Heart right ventricle (tissue), 16 donors: Measurements from ENCODE around the gene USP2. TPM values are rescaled to one million over a fixed set of nuclear protein-coding genes. Genes with fewer than 3 reads are reported as not detected.

Source experiments
- ATAC-seq, 8 donors: fragments of 200-7000 bp; cut with Tn5 transposase; one replicate each; pipeline ENCODE4 v1.9.1; 2020; ENCODE audit warnings: mild to moderate bottlenecking in 8 of 8, moderate library complexity in 8 of 8, moderate number of reproducible peaks in 1 of 8
- DNase-seq, 2 donors: peaks; one replicate each; pipeline ENCODE4 v3.0.0-alpha.2; 2020
- H3K27ac ChIP-seq, 10 donors: fragments of 200-600 bp; sonication (generic) in 2 of 10; one replicate each; pipeline versions ENCODE4 v1.5.0 to v1.8.0; 2020 to 2022; ENCODE audit warnings: mild to moderate bottlenecking in 3 of 10
- H3K27me3 ChIP-seq, 7 donors: fragments of 200-600 bp; one replicate each; pipeline ENCODE4 v1.8.0; 2021 to 2022; ENCODE audit warnings: mild to moderate bottlenecking in 2 of 7
- H3K36me3 ChIP-seq, 9 donors: fragments of 200-600 bp; sonication (generic) in 1 of 9; one replicate each; pipeline versions ENCODE4 v1.5.0 to v1.8.0; 2020 to 2022; ENCODE audit warnings: mild to moderate bottlenecking in 2 of 9
- H3K4me1 ChIP-seq, 9 donors: fragments of 200-600 bp; sonication (generic) in 1 of 9; one replicate each; pipeline versions ENCODE4 v1.5.0 to v1.8.0; 2020 to 2022; ENCODE audit warnings: mild to moderate bottlenecking in 4 of 9
- H3K4me3 ChIP-seq, 10 donors: fragments of 200-600 bp; sonication (generic) in 2 of 10; one replicate each; pipeline versions ENCODE4 v1.5.0 to v1.8.0; 2020 to 2022; ENCODE audit warnings: mild to moderate bottlenecking in 7 of 10, moderate library complexity in 2 of 10
- H3K9me3 ChIP-seq, 11 donors: fragments of 200-600 bp in 10 of 11; sonication (generic) in 2 of 11; one replicate each; pipeline versions ENCODE4 v1.5.0 to v1.8.0; 2013 to 2022; ENCODE audit warnings: mild to moderate bottlenecking in 2 of 11, control low read depth in 1 of 11, moderate library complexity in 1 of 11
- WGBS, 2 donors: extraction: QIAGEN DNeasy Blood & Tissue Kit; methylation state at CpG; one replicate each; pipeline ENCODE4 v1.1.7; 2013; ENCODE audit warnings: inconsistent platforms in 1 of 2; 5-methylcytosine and 5-hydroxymethylcytosine counted together
- intact Hi-C, 10 donors: fragments of 100-400 bp; cut with DNase I; formaldehyde crosslinking; loops; one replicate each; pipeline versions ENCODE4 v1.11.1 to v1.14.2; 2022
- long read RNA-seq, 3 donors: library from polyadenylated mRNA; unstranded; transcript quantifications; one replicate each; pipeline ENCODE4 v2.0.0, GENCODE V29; 2020 to 2021
- polyA plus RNA-seq, 2 donors: library from polyadenylated mRNA; stranded (reverse); fragments of 200-250 nt; gene quantifications; one replicate each; pipeline ENCODE4 v1.2.3, GENCODE V29; 2013
- total RNA-seq, 10 donors: library from RNA; stranded (reverse); fragmentation: NEBNext Ultra II Directional in 3 of 10; extraction: Animal tissue kit (Norgen Biotek cat#: 25700) in 3 of 10; gene quantifications; one replicate each; pipeline versions ENCODE4 v1.2.1 to v1.2.4, GENCODE V29; 2021 to 2023
- TF ChIP-seq, protein P1 (sequence below), 9 donors: fragments of 200-600 bp; sonication (generic) in 2 of 9; IDR thresholded peaks; one replicate each; pipeline versions ENCODE4 v1.5.0 to v1.8.0; 2021 to 2022; ENCODE audit warnings: antibody characterized with exemption in 9 of 9, mild to moderate bottlenecking in 5 of 9, moderate library complexity in 1 of 9
- donor health status: Arrhythmogenic right ventricular cardiomyopathy.
- donor health status: ischemic (EF 13 %, LVEDD 7.1; RV severe dilation, severe dysfunction).
- donor health status: healthy with polysubstance abuse.
- donor health status: DM: no; HTN: yes; CAD: no.
- donor health status: DM: no; HTN: no; CAD: no.
- donor health status: ischemic (EF 25% LVEDD 6.9; RV normal size, moderate dysfunction).
- donor health status: ischemic (EF 25% LVEDD 5.7; RV mildly dilated, moderate dysfunction).
- donor health status: healthy.
- donor health status: DM: yes; HTN: yes; CAD: no.
- donor health status: Ischemic cardiomyopathy.
- donor health status: ischemic (EF 35%, LVEDD 5.7; RV mildly dilated, moderate dysfunction).
- donor health status: nonischemic (EF 11% LVEDD 7.7; RV severe dilation, severe dysfunction).
- donor health status: DM: yes; HTN: yes; CAD: no.
- donor health status: PGD.
- donor health status: ischemic (EF 29% LVEDD 5.4; RV normal size, mild dysfunction).
- donor health status: nonischemic (EF 23%, LVEDD 6.1; RV moderate dilation, normal function).

The USP2 gene, protein sequence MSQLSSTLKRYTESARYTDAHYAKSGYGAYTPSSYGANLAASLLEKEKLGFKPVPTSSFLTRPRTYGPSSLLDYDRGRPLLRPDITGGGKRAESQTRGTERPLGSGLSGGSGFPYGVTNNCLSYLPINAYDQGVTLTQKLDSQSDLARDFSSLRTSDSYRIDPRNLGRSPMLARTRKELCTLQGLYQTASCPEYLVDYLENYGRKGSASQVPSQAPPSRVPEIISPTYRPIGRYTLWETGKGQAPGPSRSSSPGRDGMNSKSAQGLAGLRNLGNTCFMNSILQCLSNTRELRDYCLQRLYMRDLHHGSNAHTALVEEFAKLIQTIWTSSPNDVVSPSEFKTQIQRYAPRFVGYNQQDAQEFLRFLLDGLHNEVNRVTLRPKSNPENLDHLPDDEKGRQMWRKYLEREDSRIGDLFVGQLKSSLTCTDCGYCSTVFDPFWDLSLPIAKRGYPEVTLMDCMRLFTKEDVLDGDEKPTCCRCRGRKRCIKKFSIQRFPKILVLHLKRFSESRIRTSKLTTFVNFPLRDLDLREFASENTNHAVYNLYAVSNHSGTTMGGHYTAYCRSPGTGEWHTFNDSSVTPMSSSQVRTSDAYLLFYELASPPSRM
- 100 to 1,000 TPM in 9 of 10 donors, 10 to 100 TPM in 1; 87.0 to 183 (median 136) TPM for total RNA-seq
- polyA plus RNA-seq = 10 to 100 TPM; 42.0 to 64.9 TPM
- long read RNA-seq, donor 1, transcript USP2-204 (12 exons, 1,704 nt) = major isoform, 9 of 45 reads
- long read RNA-seq, donor 1, partial matches to known transcripts = 1 of 45 reads
- long read RNA-seq, donor 1, other reads (novel, unspliced or antisense) = 34 of 45 reads
- long read RNA-seq, donor 2, transcript USP2-204 (12 exons, 1,704 nt) = major isoform, 11 of 53 reads
- long read RNA-seq, donor 2, partial matches to known transcripts = 31 of 53 reads
- long read RNA-seq, donor 2, other reads (novel, unspliced or antisense) = 11 of 53 reads
- long read RNA-seq, donor 3, transcript USP2-204 (12 exons, 1,704 nt) = minor isoform, 5 of 124 reads
- long read RNA-seq, donor 3, transcript USP2-201 (13 exons, 3,732 nt) = major isoform, 6 of 124 reads
- long read RNA-seq, donor 3, partial matches to known transcripts = 46 of 124 reads
- long read RNA-seq, donor 3, other reads (novel, unspliced or antisense) = 67 of 124 reads

DNA sequence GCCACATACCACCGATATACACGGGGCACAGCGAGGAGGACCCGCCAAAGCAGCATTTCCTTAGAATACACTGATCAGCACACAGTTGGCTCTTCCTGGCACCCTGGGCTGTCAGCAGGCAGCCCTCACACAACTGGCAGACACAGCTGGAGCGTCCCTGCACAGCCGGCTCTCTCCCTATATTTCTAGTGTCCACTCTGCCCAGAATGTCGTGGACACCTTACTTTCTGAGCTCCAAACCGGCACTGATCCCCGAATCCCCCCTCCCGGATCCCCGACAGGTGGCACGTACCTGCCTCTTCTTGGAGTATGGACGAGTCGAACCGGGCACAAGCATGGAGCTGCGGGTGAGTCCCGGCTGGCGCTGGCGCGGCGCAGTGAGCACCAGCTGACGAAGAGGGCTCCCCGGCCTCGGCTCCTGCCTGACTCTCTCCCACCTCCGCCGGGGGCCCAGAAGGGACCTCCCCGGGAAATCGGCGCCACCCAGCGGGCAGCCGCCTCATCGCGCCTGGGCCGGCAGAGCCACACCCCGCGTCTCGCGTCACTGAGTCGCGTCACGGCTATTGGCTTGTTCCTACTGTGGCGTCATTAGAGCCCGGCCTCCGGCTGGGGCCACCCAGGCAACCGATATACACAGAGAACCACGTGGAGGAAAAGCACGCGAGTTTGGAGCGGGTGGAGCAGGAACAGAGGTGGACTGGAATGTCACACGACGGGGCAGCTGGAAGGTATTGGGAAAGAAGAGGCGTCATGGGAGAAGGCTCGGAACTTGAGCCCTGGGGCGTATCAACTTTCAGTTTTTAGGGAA is at the start of gene USP2:
TSS of gene USP2 (minus strand) at position 510 of the 808 bp plus-strand sequence. CDS start 8,210 bp downstream, outside the sequence.
- ATAC-seq = peak; percentile 87 to 98 (median 94)
- Histone ChIP-seq H3K4me1 (peaks cover 9 to 40% (median 28%) of the 10 kb centered on the region in 9 donors), H3K4me3 (peak within 1 kb of the TSS; percentile 5 to 66 (median 52)), H3K9me3 (no peaks in the 10 kb centered on the region), H3K36me3 (no peaks in the 10 kb centered on the region), H3K27ac (peak within 1 kb of the TSS in 9 of 10 donors; percentile 62 to 83 (median 73)), H3K27me3 (peaks cover 0 to 4% (median 0%) of the 10 kb centered on the region in 7 donors)
- 0 to 1% methylated on average over 54 of the region's 54 CpGs for WGBS, 2 donors
- DNase-seq = peak; percentile 95 to 97
- TF ChIP-seq, protein P1, sequence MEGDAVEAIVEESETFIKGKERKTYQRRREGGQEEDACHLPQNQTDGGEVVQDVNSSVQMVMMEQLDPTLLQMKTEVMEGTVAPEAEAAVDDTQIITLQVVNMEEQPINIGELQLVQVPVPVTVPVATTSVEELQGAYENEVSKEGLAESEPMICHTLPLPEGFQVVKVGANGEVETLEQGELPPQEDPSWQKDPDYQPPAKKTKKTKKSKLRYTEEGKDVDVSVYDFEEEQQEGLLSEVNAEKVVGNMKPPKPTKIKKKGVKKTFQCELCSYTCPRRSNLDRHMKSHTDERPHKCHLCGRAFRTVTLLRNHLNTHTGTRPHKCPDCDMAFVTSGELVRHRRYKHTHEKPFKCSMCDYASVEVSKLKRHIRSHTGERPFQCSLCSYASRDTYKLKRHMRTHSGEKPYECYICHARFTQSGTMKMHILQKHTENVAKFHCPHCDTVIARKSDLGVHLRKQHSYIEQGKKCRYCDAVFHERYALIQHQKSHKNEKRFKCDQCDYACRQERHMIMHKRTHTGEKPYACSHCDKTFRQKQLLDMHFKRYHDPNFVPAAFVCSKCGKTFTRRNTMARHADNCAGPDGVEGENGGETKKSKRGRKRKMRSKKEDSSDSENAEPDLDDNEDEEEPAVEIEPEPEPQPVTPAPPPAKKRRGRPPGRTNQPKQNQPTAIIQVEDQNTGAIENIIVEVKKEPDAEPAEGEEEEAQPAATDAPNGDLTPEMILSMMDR (IDR thresholded peaks at IDR 0.05) = peak; percentile 78 to 99 (median 94)
- intact Hi-C loops = loop anchor here in 6 of 10 donors (2.0 to 10.0 kb wide), 4 partner anchors 25 to 93 kb away; partner anchors contain the start of gene C1QTNF5 (in 1 of the 6)

DNA sequence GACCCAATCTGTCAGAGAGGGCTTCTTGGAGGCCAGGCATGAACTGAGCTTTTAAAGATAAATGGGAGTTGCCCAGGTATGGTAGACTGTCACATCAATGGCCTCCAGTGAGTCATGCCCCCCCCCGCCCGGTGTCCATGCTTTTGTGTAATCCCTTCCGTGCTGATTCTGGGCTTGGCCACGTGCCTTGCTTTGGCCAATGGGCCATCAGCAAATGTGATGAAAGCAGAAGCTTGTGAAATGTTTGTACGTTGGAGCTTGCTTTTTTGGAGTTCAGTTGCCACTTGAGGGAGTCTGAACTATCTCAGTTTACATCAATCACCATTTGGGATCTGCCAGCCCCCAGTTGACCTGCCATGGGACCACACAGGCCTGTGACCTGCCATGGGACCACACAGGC is 45.8 kb upstream of the USP2 start:
- intact Hi-C loops = no loop called here
- no peak for ATAC-seq
- Histone ChIP-seq H3K27ac (no peak overlapping the region), H3K9me3 (no peaks in the 10 kb centered on the region), H3K4me1 (peaks cover 0 to 14% (median 8%) of the 10 kb centered on the region in 9 donors), H3K4me3 (no peak overlapping the region), H3K27me3 (peaks cover 0 to 33% (median 16%) of the 10 kb centered on the region in 7 donors), H3K36me3 (no peaks in the 10 kb centered on the region)
- 84 to 88% methylated on average over 5 of the region's 5 CpGs for WGBS, 2 donors
- DNase-seq = no peak
- TF ChIP-seq, protein P1 (IDR thresholded peaks at IDR 0.05) = no peak

DNA sequence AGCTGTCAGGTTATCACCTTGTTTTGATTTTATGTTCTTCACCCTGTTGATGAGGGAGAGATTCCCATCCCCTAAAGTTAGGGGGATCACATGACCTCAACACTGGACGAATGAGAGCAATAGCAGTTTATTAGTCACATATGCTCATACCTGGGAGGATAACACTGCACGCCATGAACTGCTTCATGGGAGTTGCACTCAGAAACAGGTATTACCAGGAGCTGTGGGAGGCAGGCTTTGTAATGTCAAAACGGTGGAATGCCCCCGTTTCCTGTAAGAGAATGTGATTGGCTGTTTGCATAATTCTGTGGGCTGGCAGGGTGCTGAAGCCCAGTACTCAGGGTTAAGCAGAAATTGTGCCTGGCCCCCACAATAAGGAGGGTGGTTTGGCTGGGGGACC is 44.7 kb upstream of the USP2 start:
- Histone ChIP-seq H3K4me1 (peaks cover 7 to 26% (median 18%) of the 10 kb centered on the region in 9 donors), H3K36me3 (no peaks in the 10 kb centered on the region), H3K9me3 (no peaks in the 10 kb centered on the region), H3K4me3 (no peak overlapping the region), H3K27me3 (peaks cover 0 to 44% (median 26%) of the 10 kb centered on the region in 7 donors), H3K27ac (no peak overlapping the region)
- DNase-seq (no peak), ATAC-seq (no peak)
- TF ChIP-seq, protein P1 (IDR thresholded peaks at IDR 0.05) = no peak
- intact Hi-C loops = no loop called here
- 70 to 79% methylated on average over 4 of the region's 4 CpGs for WGBS, 2 donors
